G401.6 (cell line): ENCODE measurements around the gene NCOA3.

Experiments
- FAIRE-seq: peaks from 2 replicates; lab custom pipeline; 2012; peaks lifted over from hg19 to GRCh38; lab: Jason Lieb, UNC

The NCOA3 gene

DNA sequence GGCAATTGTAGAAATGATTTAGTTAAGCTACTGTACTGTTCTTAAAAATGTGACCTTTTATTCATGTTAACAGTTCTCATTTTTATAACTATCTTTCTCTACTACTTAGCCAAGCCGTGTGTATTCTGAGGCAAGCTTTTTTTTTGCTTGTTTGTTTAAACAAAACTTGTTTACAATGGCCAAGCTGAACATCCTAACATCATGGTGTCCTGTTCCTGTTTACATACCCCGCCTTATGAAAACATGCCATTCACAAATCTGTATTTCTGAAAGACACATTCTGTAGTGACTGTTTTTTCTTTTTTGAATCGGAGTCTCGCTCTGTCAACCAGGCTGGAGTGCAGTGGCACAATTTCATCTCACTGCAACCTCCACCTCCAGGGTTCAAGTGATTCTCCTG lies 140.9 kb downstream of the NCOA3 start:
- no peak for FAIRE-seq

DNA sequence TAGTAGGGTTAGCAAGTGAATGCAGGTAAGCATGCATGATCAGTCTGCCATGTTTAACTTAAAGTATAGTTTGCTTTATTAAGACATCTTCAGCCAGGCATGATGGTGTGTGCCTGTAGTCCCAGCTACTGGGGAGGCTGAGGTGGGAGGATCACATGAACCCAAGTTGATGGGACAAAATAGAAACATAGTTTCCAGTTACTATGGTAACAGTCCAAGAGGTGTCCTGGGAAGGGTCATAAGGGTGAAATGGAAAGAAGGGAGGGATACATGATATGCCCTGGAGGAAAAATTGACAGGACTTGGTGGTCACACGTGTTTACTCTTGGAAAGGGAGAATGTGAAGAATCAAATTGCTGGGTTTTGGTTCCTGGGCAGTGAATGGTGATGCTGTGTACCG lies 143.9 kb downstream of the NCOA3 start:
- no peak for FAIRE-seq

DNA sequence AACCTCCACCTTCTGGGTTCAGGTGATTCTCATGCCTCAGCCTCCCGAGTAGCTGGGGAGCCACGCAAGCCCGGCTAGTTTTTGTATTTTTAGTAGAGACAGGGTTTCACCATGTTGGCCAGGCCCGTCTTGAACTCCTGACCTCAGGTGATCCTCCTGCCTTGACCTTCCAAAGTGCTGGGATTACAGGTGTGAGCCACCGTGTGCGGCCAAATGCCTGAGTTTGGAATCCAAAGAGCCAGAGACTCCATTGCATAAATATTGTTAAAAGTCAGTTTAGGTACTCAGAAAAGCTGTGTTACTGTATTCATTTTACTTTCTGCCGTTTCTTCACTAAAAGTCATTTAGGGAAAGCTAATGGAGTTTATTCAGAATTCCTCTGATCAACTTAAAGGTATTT lies 146.3 kb downstream of the NCOA3 start:
- no peak for FAIRE-seq

DNA sequence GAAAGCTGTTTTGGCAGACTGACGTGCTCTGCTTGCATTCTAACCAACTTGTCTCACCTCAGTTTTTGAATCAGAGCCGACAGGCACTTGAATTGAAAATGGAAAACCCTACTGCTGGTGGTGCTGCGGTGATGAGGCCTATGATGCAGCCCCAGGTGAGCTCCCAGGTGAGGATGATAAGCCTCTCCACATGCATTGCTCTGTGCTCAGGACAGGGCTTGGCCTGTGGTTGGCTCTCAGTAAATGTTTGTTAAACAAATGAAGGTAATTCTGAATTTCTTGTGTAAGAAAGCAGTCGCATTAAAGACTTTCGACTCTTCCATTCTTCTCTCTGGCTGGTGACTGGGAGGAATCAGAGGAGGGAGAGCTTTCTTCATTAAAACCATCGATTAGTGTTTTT lies 147.3 kb downstream of the NCOA3 start:
- FAIRE-seq, result no peak

DNA sequence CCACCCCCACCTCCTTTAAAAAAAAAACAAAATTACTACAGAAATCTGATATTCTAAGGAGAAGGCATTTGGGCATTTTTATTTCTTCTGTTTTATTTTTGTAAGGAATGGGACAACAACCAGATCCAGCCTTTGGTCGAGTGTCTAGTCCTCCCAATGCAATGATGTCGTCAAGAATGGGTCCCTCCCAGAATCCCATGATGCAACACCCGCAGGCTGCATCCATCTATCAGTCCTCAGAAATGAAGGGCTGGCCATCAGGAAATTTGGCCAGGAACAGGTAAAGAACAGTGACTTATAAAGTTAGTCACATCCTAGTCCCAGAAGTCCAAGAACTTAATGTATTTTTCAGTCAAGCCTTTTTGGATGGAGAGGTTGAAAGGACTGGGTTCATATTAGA lies 150.6 kb downstream of the NCOA3 start:
- FAIRE-seq, result no peak

DNA sequence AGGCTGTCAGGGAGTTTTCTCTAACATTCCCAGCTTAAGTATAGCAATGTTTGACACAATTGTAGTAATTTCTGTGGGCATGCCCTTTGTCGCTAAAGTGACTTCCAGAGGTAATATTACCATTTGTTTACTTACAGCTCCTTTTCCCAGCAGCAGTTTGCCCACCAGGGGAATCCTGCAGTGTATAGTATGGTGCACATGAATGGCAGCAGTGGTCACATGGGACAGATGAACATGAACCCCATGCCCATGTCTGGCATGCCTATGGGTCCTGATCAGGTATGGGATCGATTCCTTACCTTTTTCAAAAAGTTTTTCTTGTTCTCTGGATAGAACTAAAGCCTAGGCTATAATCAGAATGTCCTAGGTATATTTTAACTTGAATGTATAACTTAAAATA lies 151.1 kb downstream of the NCOA3 start:
- no peak for FAIRE-seq

DNA sequence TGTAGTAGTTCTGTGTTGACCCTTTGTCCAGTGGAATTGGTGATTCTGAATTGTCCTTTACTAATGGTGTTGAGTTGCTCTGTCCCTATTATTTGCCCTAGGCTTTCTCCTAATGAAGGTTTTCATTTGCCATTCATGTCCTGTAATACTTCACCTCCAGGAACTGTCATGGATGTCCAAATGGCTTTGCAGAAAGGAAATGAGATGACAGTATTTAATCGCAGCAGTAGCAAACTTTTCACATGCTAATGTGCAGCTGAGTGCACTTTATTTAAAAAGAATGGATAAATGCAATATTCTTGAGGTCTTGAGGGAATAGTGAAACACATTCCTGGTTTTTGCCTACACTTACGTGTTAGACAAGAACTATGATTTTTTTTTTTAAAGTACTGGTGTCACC lies 152.2 kb downstream of the NCOA3 start:
- FAIRE-seq, result no peak

DNA sequence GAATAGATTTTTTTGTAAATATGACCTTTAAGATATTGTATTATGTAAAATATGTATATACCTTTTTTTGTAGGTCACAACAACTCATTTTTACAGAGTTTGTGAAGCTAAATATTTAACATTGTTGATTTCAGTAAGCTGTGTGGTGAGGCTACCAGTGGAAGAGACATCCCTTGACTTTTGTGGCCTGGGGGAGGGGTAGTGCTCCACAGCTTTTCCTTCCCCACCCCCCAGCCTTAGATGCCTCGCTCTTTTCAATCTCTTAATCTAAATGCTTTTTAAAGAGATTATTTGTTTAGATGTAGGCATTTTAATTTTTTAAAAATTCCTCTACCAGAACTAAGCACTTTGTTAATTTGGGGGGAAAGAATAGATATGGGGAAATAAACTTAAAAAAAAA lies 152.7 kb downstream of the NCOA3 start:
- no peak for FAIRE-seq

DNA sequence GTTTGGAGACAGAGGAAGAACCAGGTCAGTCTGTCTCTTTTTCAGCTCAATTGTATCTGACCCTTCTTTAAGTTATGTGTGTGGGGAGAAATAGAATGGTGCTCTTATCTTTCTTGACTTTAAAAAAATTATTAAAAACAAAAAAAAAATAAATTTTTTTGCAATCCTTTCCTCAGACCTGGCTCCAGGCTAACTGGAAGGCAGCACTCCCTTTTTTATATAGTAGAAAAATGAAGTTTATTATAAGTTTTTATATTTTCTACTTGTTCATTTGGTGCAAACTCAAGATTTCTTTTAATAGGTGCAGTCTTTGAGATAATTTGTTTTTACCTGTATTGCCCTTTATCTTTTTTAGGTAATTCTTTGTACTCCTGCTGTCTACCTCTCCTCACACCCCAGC lies 153.9 kb downstream of the NCOA3 start:
- no peak for FAIRE-seq

DNA sequence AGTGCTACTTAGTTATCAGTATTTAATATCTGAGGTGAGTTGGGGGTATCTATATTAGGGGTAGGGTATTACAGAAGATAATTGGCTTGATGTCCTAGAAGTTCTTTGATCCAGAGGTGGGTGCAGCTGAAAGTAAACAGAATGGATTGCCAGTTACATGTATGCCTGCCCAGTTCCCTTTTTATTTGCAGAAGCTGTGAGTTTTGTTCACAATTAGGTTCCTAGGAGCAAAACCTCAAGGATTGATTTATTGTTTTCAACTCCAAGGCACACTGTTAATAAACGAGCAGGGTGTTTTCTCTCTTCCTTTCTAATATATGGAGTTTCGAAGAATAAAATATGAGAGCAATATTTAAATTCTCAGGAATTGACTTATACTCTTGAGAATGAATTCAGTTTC lies 154.6 kb downstream of the NCOA3 start:
- no peak for FAIRE-seq

DNA sequence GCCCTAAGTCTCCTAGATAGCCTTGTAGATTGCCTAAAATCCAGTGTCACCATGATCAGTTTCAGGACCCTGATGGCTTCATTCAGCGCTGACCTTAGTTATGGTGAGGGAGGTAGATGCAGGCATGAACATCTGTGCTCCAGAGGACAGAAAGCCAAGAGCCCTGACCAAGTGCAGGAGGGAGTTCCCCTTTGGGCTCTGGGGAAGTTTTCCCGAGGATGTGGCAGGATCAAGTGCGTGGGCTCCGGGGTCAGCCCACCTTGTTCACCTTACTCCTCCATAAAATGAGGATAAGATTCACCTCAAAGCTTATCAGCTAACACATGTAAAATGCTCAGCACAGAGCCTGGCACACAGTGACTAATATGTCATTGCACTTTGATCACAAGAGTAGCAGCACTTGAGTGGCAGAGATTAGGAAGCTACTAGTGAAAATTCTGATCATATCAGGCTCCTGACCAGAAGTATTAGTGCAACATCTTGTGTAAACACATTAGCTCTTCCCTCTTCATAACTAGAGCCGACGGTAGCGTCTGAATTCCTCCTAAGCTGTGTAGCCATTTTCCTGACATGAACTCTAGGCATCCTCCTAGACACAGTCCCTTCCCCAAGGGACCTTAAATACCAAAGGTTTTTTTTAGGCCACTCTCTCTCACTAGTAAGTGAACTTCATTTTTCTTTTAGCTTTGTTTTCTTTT lies 158.4 kb downstream of the NCOA3 start:
- FAIRE-seq, result no peak

DNA sequence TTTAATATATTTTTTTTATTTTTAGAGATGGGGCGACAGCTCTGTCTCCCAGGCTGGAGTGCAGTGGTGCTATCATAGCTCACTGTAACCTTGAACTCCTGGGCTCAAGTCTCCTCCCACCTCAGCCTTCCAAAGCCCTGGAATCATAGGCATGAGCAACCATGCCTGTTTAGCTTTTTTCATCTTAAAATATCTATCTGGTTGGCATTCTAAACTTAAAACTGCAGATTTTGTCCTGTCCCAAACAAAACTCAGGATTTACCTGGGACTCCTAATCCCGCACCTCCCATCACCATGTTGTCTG lies 158.9 kb downstream of the NCOA3 start:
- no peak for FAIRE-seq

DNA sequence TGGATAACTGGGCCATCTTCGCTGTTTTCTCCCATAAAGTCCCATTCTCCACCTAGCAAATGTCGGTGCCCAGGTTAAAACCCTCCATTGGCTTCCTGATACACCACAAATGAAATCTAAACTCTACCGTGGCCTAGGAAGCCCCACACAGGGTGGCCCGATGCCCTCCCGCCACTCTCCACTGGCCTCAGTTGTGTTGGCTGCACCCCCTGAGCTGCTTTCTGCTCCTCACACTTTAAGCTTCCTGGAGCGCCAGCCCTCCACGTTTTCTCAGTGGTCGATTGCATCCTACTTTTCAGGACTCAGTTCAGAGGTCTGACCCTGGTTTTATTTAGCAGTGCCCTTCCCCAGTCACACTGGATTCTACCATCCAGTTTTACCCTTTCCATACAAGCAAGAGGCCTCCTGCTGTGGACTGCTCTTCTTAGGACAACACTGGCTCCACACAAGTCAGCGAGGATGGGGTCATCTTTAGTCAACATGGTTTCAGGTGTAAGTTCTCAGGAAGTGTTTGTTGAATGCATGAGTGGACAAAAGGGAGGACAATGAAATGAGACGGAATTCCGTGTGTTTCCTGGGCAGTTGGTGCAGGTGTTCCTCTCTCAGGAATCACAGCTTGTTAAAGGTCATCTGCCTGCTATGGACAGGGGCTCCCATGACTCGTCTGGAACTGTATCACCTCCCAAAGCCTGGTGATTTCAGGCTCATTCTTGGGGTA lies 159.5 kb downstream of the NCOA3 start:
- no peak for FAIRE-seq

DNA sequence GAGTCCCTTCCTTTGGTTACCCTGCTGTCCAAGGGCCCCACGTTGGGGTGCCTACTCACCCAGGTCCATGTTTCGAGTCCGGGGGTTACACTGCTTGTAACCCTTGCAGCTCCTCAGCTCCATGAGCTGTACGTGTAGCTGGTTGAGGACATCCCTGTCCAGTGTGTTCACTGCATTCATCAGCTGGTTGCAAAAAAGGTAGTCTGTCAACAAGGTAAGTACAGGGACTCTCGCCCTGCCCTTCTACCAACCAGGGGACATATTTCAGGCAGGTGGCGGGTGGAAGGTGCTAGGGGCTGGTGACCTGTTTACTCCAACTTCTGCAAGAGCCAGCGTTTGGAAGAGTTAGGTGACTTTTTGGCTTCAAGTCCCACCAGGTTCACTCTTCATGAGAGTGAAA lies 160.0 kb downstream of the NCOA3 start:
- no peak for FAIRE-seq

DNA sequence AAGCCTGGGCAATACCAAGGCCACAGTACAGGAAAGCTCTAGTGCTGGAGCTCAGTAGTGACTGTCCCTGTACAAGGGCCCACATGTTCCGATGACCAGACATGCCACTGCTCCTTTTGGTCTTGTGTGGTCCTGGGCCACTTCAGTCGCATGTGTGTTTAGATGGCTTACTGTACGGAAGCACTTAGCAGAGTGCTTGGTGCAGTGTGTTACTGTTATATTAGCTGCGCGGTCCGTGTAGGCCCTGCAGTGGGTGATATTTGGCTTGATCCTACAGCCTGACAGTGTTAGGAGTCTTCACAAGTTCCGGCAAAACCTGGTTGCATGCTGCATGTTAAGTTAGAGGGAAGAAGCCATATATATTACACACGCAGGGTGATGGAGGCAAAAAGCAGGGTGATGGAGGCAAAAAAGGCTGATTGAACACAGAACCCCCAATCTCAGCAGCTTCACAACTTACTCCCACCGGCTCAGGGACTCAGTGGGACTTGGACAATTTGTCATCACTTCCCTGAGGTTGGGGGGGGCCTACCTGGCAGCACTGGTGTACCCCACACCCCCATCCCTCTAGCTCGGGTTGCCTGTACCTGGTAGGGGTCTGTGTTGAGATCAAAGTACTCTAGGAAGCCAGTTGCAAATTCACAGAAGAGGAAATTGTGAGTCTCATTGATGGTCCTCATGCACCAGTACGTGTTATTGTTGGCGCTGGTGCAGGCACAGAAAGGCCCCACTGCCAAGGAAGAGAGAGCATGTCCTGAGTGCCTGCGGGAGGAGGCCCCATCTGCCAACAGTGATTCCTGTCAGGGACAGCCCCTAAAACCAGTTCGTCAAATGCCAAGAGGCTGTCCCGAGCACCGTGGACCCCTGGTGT lies 161.0 kb downstream of the NCOA3 start:
- FAIRE-seq, result no peak

DNA sequence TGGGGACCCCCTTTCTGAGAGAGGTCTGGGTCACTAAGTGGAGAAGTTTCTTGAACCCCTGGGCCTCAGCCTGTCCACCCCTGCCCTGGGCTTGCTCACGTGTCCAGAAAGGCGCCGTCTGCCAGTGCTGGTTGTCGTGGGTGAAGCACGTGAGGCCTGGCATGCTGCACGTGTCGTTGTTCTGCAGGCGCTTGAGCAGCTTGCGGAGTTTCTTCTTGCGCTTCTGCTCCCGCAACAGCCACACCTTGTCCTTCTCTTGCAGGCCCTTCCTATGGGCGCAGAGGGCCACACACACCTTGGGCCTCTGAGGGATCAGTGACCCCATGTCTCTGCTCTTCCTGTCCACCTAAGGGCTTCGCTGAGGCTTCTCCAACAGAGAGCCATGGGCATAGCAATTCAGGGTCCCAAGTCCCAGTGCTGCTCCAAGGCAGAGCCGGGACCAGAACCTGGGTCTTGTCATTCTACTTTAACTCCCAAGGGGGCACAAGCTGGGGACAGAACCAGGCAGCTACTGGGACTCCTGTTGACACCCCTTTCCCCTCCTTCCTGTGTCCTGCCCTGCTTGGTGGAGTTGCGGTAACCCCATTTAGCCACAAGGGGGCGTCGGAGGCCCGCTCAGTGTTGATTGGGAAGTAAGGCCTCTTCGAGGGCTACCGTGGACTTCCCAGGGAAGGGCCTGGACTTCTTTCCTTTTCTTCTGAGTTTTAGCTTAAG lies 161.8 kb downstream of the NCOA3 start:
- FAIRE-seq, result peak; percentile 85

DNA sequence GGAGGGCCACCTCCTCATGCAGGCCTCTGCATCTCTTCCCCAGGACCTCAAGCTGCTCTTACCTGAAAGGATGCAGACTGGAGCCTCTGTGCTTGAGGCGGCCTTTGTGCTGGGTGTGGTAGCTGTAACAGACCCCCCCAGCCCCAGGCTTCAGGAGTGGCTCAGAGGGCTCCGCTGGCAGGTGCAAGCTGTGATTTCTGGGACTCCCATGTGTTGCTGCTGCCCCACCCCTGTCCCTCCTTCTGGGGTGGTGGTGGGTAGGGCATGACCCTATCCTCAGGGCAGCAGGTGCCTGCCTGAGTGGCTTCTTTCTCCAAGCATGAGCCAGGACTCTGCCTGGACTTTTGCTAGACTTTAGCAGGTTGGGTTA lies 162.4 kb downstream of the NCOA3 start:
- no peak for FAIRE-seq

DNA sequence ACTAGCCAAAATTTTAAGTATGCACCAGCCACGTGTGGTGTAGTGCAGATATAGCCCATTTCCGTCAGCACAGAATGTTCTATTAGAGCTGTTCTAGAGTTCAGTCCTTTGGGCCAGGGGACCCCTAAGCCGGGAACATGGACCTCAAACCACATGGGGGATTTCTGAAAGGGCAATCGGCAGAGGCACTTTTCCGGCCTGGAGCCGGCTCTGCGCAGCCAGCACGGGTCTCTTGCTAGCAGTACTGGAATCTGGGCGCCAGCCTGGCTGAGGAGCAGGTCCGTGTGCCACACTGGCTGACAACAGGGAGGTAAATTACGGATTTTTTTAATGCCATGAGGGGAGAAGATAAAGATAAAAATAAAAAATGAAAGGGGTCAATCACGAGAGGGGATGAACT lies 163.1 kb downstream of the NCOA3 start:
- FAIRE-seq, result no peak

DNA sequence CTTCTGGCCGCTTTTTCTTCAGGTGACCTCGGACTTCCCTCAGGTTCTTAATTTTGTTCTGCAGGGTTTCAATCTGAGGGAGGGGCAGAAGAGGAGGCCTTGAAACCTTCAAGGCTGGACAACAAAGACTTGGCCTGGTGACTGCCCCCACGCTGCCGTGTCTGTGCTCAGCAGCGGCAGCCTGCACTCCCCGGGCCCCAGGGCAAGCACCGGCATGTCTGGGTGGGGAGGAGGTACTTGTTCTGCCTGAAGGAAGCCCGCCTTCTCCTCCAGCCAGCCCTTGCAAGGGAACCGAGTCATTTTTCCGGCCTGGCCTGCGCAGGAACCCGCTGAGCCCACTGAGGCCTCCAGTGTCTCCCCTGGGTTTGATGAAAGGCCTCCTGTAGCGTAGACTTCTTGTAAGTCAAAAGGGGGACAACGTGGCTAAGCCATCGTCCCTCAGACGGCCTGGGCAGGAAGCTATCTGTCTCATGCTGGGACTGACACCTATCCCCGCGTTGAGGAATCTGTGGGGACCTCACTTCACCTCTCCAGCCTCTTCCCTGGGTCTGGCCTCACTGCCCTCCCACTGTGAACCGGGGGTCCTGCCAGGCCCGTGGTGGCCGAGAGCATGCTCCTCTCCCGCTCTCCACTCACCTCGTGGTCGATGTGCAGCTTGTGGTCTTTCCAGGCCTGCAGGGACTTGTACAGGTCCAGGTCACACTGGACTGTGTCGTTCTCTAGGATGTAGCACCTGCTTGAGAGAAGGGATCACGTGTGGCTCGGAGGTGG lies 163.7 kb downstream of the NCOA3 start:
- no peak for FAIRE-seq

DNA sequence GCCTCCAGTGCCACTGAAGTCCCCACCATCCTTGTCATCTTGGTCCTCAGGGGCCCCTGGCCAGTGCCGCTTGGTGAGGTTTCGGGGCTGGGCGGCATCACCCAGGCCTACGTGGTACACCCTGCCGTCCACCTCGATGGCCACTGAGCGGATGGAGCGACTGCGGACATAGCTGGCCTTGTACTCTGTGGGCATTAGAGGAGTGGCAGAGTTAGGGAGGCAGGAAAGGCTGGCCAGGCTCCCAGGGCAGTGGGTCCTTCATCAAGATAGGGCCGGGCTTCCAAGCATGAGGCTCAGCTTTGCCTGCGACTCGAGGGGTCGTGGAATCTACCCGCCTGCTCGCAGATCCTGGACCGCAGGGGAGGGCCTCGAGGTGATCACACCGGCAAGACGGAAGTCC lies 164.6 kb downstream of the NCOA3 start:
- FAIRE-seq, result no peak

DNA sequence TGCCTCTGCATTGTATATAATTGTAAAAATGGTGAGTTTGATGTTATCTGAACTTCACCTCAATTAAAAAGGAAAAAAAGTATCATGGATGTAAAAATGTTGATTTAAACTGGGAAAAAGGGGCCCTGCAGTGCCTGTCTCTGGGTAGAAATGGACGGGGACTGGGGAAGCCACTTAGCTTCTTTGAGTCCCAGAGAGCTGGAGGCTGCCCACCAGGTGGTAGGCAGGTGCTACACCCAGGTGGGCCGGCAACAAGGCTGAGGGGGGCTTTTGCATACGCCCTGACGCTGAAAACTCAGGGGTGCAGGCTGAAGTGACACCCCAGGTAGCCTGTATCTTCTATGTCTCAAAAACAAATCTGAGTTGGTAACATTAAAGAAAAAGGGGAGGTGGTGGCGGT lies 165.4 kb downstream of the NCOA3 start:
- no peak for FAIRE-seq
